GM10847 (cell line): ENCODE results near the gene GADL1.

ENCODE experiments used
- POLR2A ChIP-seq: IDR thresholded peaks from 2 replicates; pipeline ENCODE4 v1.6.1; 2011; ENCODE audit not compliant: insufficient read length; ENCODE audit errors: extremely low read depth

Gene GADL1

GRCh38 chr3:30894521-30895251, at the start of gene GADL1:
TSS of gene GADL1 (minus strand) at chr3:30894661. CDS start at chr3:30894614, 47 bp downstream.
- no peak for TF ChIP-seq POLR2A

- TF ChIP-seq POLR2A = no peak
Measured at GRCh38 chr3:30944124-30944523, 49.7 kb upstream of the GADL1 start.

GRCh38 chr3:30943206-30943605, 48.7 kb upstream of the GADL1 start:
- TF ChIP-seq POLR2A = no peak

GRCh38 chr3:30941342-30941741, 46.9 kb upstream of the GADL1 start:
- TF ChIP-seq POLR2A = no peak

GRCh38 chr3:30940740-30941139, 46.3 kb upstream of the GADL1 start:
- no peak for TF ChIP-seq POLR2A

- TF ChIP-seq POLR2A = no peak
Measured at GRCh38 chr3:30934208-30934550, 39.7 kb upstream of the GADL1 start.

GRCh38 chr3:30933478-30934207, 39.2 kb upstream of the GADL1 start:
- TF ChIP-seq POLR2A = no peak

GRCh38 chr3:30932513-30933098, 38.1 kb upstream of the GADL1 start:
- no peak for TF ChIP-seq POLR2A

- no peak for TF ChIP-seq POLR2A
Measured at GRCh38 chr3:30924763-30925162, 30.3 kb upstream of the GADL1 start.

GRCh38 chr3:30919564-30919963, 25.1 kb upstream of the GADL1 start:
- TF ChIP-seq POLR2A = no peak

GRCh38 chr3:30918761-30919160, 24.3 kb upstream of the GADL1 start:
- TF ChIP-seq POLR2A = no peak

GRCh38 chr3:30915782-30916181, 21.3 kb upstream of the GADL1 start:
- TF ChIP-seq POLR2A = no peak

- no peak for TF ChIP-seq POLR2A
Measured at GRCh38 chr3:30914696-30915095, 20.2 kb upstream of the GADL1 start.

GRCh38 chr3:30913176-30913575, 18.7 kb upstream of the GADL1 start:
- no peak for TF ChIP-seq POLR2A

- no peak for TF ChIP-seq POLR2A
Measured at GRCh38 chr3:30912301-30912700, 17.8 kb upstream of the GADL1 start.

GRCh38 chr3:30908456-30909037, 14.1 kb upstream of the GADL1 start:
- TF ChIP-seq POLR2A = no peak

GRCh38 chr3:30904996-30905395, 10.5 kb upstream of the GADL1 start:
- TF ChIP-seq POLR2A = no peak

GRCh38 chr3:30895329-30895728, 868 bp upstream of the GADL1 start:
- TF ChIP-seq POLR2A = no peak
